PC-9 (cell line): Measurements from ENCODE around the gene EVI5L. TPM values are rescaled to one million over a fixed set of nuclear protein-coding genes. Genes with fewer than 3 reads are reported as not detected.

Source experiments
- BruUV-seq: library from RNA; stranded (reverse); fragments of 400-500 nt; replicated peaks from 2 replicates; lab custom pipeline; 2021; lab: Mats Ljungman, UMichigan
- CTCF ChIA-PET: fragments of 300-600 bp; sonication (Branson Sonifier 250); formaldehyde crosslinking; loops from one replicate; lab custom pipeline; 2022; ENCODE audit warnings: antibody characterized with exemption; lab: Charles Lee
- POLR2A ChIA-PET: fragments of 300-600 bp; sonication (Branson Sonifier 250); formaldehyde crosslinking; loops from one replicate; lab custom pipeline; 2022; ENCODE audit warnings: antibody characterized with exemption; ENCODE audit not compliant: unreplicated experiment; lab: Charles Lee
- DNase-seq, 2 experiments: peaks; one replicate each; pipeline versions ENCODE4 v3.0.0 to v3.0.0-alpha.2; 2015 to 2022; ENCODE audit warnings: mixed read lengths in 1 of 2
- H2AFZ ChIP-seq: fragments of 200-600 bp; sonication (generic); 2 replicates; pipeline ENCODE4 v1.8.1; 2017; ENCODE audit warnings: antibody characterized with exemption
- H3F3A ChIP-seq: fragments of 200-600 bp; sonication (generic); 2 replicates; pipeline ENCODE4 v1.8.1; 2017; ENCODE audit warnings: antibody characterized with exemption, mild to moderate bottlenecking, low read depth; ENCODE audit not compliant: insufficient read depth
- H3K27ac ChIP-seq: fragments of 200-600 bp; sonication (generic); 2 replicates; pipeline ENCODE4 v1.6.1; 2016; ENCODE audit warnings: mixed run types
- H3K27me3 ChIP-seq: fragments of 200-600 bp; sonication (generic); 2 replicates; pipeline ENCODE4 v1.6.1; 2016; ENCODE audit warnings: low read depth, mixed run types; ENCODE audit not compliant: insufficient read depth
- H3K36me3 ChIP-seq: fragments of 200-600 bp; sonication (generic); 2 replicates; pipeline ENCODE4 v1.6.1; 2016; ENCODE audit warnings: low read depth, mixed run types
- H3K4me1 ChIP-seq: fragments of 200-600 bp; sonication (generic); replicated peaks from 2 replicates; pipeline ENCODE4 v1.6.1; 2016; ENCODE audit warnings: mixed run types; ENCODE audit not compliant: insufficient read depth
- H3K4me2 ChIP-seq: fragments of 200-600 bp; sonication (generic); 2 replicates; pipeline ENCODE4 v1.6.1; 2017; ENCODE audit warnings: mixed run types
- H3K4me3 ChIP-seq: fragments of 200-600 bp; sonication (generic); 2 replicates; pipeline ENCODE4 v1.6.1; 2016; ENCODE audit warnings: mixed run types
- H3K79me2 ChIP-seq: fragments of 200-600 bp; sonication (generic); 2 replicates; pipeline ENCODE4 v1.6.1; 2017; ENCODE audit warnings: low read depth, mixed run types
- H3K9me2 ChIP-seq: fragments of 200-600 bp; sonication (generic); 2 replicates; pipeline ENCODE4 v1.8.1; 2017; ENCODE audit warnings: mild to moderate bottlenecking; ENCODE audit not compliant: insufficient read depth
- H3K9me3 ChIP-seq: fragments of 200-600 bp; sonication (generic); 2 replicates; pipeline ENCODE4 v1.8.1; 2016; ENCODE audit warnings: low read depth; ENCODE audit not compliant: insufficient read depth
- H4K20me1 ChIP-seq: fragments of 200-600 bp; sonication (generic); 2 replicates; pipeline ENCODE4 v1.8.1; 2017; ENCODE audit not compliant: insufficient read depth
- CTCF ChIP-seq: fragments of 200-600 bp; sonication (generic); conservative IDR thresholded peaks from 2 replicates; pipeline ENCODE4 v1.6.1; 2017; ENCODE audit warnings: mixed run types, antibody characterized with exemption, mild to moderate bottlenecking, moderate library complexity
- EZH2 ChIP-seq: fragments of 200-600 bp; sonication (generic); IDR thresholded peaks from 2 replicates; pipeline ENCODE4 v1.8.0; 2017; ENCODE audit warnings: antibody characterized with exemption, low read depth
- intact Hi-C: fragments of 100-400 bp; cut with micrococcal nuclease; formaldehyde crosslinking; loops from one replicate; pipeline ENCODE4 v1.10.0; 2022; ENCODE audit not compliant: unreplicated experiment
- total RNA-seq: library from RNA; stranded (reverse); gene quantifications from 2 replicates; pipeline ENCODE4 v1.2.3, GENCODE V29; 2021

Gene EVI5L
- total RNA-seq, 1 experiment from 2014 or later: 19.2 TPM

DNA sequence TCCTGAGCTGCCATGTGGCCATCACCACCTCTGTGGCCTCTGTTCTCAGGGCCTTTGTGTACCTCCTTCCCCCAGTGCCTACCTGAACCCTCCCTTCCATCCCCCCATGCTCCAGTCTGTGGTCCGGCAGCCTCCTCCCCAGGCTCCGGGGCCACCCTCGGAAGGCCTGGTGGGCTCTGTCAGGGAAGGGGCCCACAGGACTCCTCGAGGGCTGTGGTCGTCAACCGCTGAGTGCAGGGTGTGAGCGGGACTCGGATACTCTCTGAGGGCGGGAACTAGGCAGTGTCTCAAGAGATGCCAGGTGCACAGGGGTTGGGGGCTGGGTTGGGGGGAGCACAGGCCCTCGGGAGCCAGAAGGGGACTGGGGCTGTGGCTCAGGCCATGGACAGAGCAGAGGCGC is 77.5 kb downstream of the EVI5L start:
- Histone ChIP-seq H3K4me2 (no peak overlapping the region), H3F3A (0 out of 2 replicates have a peak, but pooled peaks cover 4% of the 10 kb centered on the region), H3K79me2 (peaks cover 46% of the 10 kb centered on the region), H3K4me3 (no peak overlapping the region), H3K36me3 (0 out of 2 replicates have a peak, but pooled peaks cover 7% of the 10 kb centered on the region), H3K27me3 (no peaks in the 10 kb centered on the region), H3K4me1 (peaks cover 9% of the 10 kb centered on the region; the same call in 1 of the 2 replicates), H3K9me3 (no peaks in the 10 kb centered on the region), H2AFZ (no peak overlapping the region), H3K9me2 (no peaks in the 10 kb centered on the region), H4K20me1 (peaks cover 46% of the 10 kb centered on the region), H3K27ac (no peak overlapping the region)
- intact Hi-C loops: no loop called here
- ChIA-PET POLR2A (no interaction called here), CTCF (no interaction called here)
- BruUV-seq: no TSS peak
- TF ChIP-seq EZH2 (no peak), CTCF (no peak)
- no peak for DNase-seq

DNA sequence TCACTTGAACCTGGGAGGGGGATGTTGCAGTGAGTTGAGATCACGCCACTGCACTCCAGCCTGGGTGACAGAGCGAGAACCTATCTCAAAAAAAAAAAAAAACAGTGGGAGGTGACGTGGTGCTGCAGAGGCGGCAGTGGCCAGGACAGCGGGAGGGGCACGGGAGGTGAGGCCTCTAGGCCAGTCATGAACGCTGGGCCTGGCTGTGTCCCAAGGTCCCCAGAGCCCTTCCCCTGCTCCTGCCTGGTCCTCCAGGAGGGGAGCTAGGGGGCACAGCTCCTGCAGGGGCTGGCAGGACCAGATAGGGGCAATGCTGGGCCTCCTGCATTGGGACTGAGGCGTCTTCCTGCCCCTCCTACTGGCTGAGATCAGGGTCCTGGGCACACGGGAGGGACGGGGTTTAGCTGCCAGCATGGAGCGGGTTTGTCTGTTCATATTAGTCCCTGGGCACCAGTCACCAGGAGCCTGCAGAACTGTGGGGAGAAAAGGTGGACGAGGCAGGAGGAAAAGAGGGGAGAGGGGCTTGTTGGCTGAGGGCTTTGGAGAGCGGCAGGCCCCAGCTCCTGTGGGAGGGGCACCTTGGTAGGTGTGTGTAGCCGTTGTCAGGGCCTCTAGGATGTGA is 78.2 kb downstream of the EVI5L start:
- Histone ChIP-seq H3K79me2 (peaks cover 40% of the 10 kb centered on the region), H4K20me1 (peaks cover 50% of the 10 kb centered on the region), H3K9me3 (no peaks in the 10 kb centered on the region), H3F3A (0 out of 2 replicates have a peak, but pooled peaks cover 4% of the 10 kb centered on the region), H3K36me3 (0 out of 2 replicates have a peak, but pooled peaks cover 7% of the 10 kb centered on the region), H2AFZ (no peak overlapping the region), H3K4me3 (no peak overlapping the region), H3K27me3 (no peaks in the 10 kb centered on the region), H3K4me1 (peaks cover 9% of the 10 kb centered on the region; the same call in 1 of the 2 replicates), H3K27ac (no peak overlapping the region), H3K4me2 (no peak overlapping the region), H3K9me2 (no peaks in the 10 kb centered on the region)
- BruUV-seq: no TSS peak
- TF ChIP-seq EZH2: no peak
- no peak for TF ChIP-seq CTCF
- no peak for DNase-seq
- CTCF ChIA-PET: no interaction called here
- intact Hi-C loops: no loop called here
- POLR2A ChIA-PET: no interaction called here

DNA sequence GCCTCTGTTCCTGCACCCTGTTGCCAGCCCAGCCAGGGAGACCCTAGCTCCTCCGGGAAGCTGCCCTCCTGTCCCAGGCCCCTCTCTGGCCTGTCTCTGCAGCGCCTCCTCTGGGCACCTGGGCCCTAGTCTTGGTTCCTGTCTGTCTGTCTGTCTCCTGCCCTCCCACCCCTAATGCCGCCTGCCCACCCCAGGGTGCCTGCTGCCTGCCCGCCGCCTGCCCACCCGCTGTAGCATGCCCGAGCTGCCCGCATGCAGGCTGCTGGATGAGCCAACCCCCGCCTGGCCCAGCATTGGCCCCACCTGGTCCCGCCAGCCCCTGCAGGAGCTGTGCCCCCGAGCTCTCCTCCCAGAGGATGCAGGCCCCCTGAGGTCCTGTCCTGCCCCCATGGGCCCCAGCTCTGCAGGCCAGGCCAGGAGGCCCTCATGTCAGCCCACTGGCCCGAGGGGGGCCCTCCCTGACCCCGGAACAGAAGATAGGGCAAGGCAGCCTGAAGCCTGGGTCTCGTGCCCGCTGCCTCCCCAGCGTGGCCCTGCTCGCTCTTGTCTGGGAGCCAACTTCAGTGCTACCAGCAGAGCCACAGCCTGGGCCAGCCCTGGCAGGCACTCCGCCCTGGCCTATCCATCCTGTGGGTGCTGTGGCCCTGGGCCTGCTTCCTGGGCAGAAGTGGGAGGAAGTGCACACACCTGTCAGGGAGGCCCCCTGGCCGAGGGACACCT is 78.9 kb downstream of the EVI5L start:
- intact Hi-C loops: no loop called here
- Histone ChIP-seq H3K36me3 (0 out of 2 replicates have a peak, but pooled peaks cover 7% of the 10 kb centered on the region), H3K4me3 (no peak overlapping the region), H3K9me2 (no peaks in the 10 kb centered on the region), H3F3A (peaks cover 4% of the 10 kb centered on the region; the same call in 1 of the 2 replicates), H3K4me1 (peaks cover 9% of the 10 kb centered on the region; the same call in 1 of the 2 replicates), H4K20me1 (peaks cover 55% of the 10 kb centered on the region), H3K4me2 (no peak overlapping the region), H3K27ac (no peak overlapping the region), H3K27me3 (no peaks in the 10 kb centered on the region), H2AFZ (no peak overlapping the region), H3K79me2 (peaks cover 39% of the 10 kb centered on the region), H3K9me3 (no peaks in the 10 kb centered on the region)
- CTCF ChIA-PET: no interaction called here
- no peak for DNase-seq
- POLR2A ChIA-PET: no interaction called here
- BruUV-seq: no TSS peak
- TF ChIP-seq CTCF (no peak), EZH2 (no peak)
